Gastroesophageal sphincter (tissue), 3 donors: ENCODE measurements around the gene BLOC1S6.

Experiments used
- CTCF ChIP-seq, 4 experiments: fragments of 200-600 bp in 2 of 4; fragments of 450-650 bp in 2 of 4; sonication (generic) in 1 of 4; IDR thresholded peaks; one replicate each; pipeline ENCODE4 v1.5.1; 2017 to 2019; ENCODE audit warnings: antibody characterized with exemption in 4 of 4, mild to moderate bottlenecking in 2 of 4, moderate library complexity in 2 of 4
- POLR2A ChIP-seq, 2 donors: fragments of 450-650 bp; IDR thresholded peaks; one replicate each; pipeline ENCODE4 v1.6.1; 2017; ENCODE audit warnings: antibody characterized with exemption in 2 of 2, mild to moderate bottlenecking in 2 of 2, moderate library complexity in 1 of 2
- POLR2AphosphoS5 ChIP-seq: sonication (generic); formaldehyde crosslinking; IDR thresholded peaks from one replicate; pipeline ENCODE4 v1.6.1; 2017; ENCODE audit warnings: antibody characterized with exemption

DNA sequence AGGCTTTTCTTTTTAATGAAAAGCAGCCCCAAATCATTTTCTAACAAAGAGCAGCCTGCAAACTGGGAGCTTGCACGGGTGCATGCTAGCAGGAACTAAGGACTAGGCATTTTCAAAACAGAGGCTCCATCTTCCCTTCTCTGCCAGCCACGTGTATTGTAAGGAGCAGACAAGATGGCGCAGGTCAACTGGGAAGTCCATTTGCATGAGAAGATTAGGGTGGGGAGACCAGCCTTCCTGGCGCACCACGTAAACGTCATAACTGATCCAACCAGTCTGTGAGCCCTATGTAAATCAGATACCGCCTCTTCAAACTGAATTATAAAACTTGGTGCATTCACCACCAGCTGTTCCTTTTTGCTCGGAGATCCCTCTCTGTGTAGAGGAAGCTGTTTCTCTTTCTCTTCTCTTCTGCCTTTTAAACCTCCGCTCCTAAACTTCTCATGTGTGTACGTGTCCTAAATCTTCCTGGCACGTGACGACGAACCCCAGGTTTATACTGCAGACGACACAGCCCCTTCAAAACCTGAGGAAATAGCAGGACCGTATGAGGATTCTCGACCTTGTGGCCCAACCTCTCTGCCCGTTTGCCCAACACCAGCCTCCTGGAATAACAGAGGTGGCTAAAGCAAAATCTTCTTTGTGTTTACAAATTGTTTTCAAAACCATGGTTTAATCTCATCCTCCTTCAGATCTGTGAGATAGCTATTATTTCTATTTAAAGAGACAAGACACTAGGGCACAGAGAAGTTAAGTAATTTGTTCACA lies 38.2 kb upstream of the BLOC1S6 start:
- TF ChIP-seq CTCF (IDR thresholded peaks at IDR 0.05) (no peak), POLR2AphosphoS5 (no peak), POLR2A (IDR thresholded peaks at IDR 0.05) (no peak)
